GM18909 (cell line): ENCODE results near the gene EIF3F.
A peak's percentile ranks its signal among the peaks of the same experiment; 100 is the strongest.
"Not testable (repeated sequence)": the region's sequence is repeated elsewhere in the genome, so short reads cannot be mapped to it uniquely, and the experiment has no call there.

Source experiments
- ATAC-seq: cut with Tn5 transposase; IDR thresholded peaks from one replicate; pipeline ENCODE4 v1.9.1; 2021; ENCODE audit warnings: mild to moderate bottlenecking; ENCODE audit not compliant: unreplicated experiment, poor library complexity

The EIF3F gene

DNA sequence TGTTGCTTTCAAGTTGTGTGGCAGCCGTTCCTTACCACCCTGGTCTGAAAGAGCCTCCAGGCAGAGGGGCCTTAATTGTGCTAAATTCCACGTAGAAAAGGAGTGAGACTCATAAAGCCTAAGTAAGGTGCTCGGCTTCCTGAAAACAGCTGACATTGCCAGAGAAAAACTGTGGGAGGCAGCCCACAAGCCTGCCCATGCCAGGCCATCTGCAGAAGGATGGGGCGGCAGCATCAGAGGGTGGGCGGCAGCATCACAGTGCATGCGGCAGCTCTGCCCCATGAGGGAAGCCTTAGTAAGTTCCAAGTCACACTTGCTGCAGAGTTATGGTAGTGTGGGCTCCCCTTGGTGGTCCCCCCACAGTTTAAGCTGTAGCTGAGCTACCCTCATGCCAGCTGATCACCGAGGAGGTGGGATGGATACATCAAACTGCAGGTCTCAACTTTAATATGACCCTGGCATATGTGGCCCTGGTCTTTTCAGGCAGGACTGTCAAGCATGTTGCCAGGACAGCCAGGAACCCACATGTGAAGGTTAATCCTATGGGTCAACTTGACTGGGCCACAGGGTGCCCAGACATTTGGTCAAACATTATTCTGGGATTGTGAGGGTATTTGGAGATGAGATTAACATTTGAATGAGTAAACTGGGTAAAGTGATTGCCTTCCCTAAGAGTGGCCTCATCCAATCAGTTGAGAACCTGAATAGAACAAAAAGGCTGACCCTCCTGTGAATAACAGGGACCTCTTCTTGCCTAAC is 3.1 kb upstream of the EIF3F start:
- no peak for ATAC-seq

DNA sequence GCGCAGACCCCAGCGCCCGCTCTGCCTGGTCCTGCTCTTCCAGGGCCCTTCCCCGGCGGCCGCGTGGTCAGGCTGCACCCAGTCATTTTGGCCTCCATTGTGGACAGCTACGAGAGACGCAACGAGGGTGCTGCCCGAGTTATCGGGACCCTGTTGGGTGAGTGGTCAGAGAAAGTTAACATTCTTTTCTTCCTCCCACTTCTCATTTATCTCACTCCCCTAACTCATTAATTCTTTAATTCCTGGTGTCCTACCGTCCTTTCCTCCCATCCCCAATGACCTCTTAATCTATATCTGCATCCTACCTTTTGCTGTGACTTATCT is 385 bp downstream of the EIF3F start:
- ATAC-seq: not testable (repeated sequence)

- ATAC-seq: no peak
Observed at GRCh38 chr11:7994581-7995278, 7.6 kb downstream of the EIF3F start.

DNA sequence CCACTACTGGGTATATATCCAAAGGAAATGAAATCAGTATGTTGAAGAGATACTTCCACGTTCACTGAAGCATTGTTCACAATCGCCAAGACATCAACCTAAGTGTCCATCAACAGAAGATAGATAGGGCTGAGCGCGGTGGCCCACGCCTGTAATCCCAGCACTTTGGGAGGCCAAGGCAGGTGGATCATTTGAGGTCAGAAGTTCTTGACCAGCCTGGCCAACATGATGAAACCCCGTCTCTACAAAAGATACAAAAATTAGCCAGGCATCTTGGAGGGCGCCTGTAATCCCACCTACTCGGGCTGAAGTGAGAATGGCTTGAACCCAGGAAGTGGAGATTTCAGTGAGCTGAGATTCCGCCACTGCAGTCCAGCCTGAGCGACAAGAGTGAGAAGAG is 12.7 kb downstream of the EIF3F start:
- no peak for ATAC-seq

GRCh38 chr11:8000390-8000789 is 13.3 kb downstream of the EIF3F start:
- ATAC-seq: no peak

- ATAC-seq: no peak
Observed at GRCh38 chr11:8002676-8003075, 15.5 kb downstream of the EIF3F start.

DNA sequence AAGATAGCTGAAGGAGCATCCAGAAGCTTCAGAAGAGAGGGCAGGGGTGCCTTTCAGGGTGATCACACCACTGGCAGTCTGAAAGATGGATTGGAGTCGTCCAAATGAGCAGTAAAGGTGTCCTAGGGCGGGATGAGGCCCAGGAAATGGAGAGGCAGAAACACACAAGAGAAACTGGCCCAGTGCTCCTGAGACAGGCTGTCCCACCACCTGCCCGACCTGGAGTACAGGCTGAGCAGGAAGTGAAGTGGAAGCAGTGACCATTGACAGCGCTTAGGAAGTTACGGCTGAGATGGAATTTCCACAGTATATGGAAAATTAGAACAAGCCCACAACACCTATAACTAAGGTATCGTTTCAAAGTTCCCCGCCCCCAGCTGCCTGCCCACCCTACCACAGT is 16.1 kb downstream of the EIF3F start:
- no peak for ATAC-seq

GRCh38 chr11:8004008-8004407 is 16.9 kb downstream of the EIF3F start:
- no peak for ATAC-seq

DNA sequence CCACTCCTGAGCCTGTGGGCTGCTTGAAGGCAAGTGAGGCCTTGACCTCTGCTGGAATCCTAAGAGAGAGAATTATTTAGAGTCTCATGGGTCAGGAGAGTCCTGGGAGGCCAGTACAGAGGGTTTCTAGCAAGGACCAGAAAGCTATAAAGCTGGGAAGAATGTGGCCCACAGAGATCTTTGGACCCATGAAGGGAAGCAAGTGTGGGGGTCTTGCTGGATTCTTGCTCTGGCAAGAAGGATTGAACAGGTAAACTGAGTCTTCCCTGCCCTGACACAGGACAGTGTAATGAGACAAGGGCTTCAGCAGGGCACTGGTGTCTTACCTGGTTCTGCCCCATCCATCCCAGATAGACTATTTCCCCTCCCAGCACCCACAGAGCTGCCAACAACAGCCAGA is 18.4 kb downstream of the EIF3F start:
- no peak for ATAC-seq

GRCh38 chr11:8006349-8006977 is 19.3 kb downstream of the EIF3F start:
- ATAC-seq: peak; percentile 74

DNA sequence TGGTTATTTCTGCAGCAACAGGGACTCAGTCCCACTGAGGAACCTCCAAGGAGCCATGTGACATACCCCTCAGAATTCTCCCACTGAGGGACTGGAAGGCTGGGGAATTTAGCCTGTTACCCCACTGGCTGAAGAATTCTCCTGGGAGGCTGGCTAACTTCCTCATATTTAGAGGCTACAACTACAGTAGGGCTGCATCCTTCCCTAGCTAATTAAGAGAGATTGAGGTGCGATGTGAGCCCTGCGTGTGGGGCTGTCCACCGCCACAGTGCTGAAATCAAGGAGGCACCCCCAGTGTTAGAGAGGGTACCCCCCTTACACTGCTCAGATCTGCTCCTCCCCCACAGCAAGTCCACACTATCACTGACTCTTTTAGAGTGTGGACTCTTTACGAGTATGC is 21.1 kb downstream of the EIF3F start:
- no peak for ATAC-seq

DNA sequence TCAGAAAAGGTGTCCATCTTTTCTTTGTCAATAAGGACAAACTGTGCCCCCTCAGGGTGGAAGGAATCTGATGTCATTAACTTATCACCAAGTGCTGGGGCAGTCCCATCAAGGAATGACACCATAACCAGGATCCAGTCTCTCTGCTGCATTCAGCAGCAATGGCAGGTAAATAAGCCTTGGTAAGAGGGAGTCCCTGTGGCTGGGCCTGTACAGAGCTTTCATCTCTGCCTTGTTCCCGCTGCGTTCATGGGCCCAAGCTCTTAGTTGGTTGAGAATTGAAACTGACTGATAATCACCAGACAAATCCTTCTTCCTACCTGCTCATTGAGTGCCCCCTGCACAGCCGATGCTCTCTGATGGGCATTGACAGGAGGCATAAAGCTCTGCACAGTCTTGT is 22.7 kb downstream of the EIF3F start:
- no peak for ATAC-seq

DNA sequence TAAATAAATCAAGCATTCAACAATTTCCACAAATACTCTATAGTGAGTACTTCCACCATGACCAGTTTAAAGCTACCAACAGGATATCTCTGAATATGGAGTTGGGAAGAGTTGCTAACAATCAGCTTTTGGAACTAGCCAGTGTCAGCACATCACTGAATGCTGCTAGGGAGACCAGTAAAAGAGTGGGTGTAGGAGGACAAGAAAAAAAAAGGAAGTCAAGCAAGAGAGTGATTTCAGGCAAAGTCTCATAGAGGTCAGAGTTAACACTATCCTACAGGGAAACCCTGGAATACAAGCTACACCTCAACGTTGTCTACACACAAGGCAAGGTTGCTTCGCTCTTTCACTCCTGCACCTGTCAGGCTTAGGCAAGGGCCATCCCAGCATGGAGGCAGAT is 24.2 kb downstream of the EIF3F start:
- no peak for ATAC-seq

DNA sequence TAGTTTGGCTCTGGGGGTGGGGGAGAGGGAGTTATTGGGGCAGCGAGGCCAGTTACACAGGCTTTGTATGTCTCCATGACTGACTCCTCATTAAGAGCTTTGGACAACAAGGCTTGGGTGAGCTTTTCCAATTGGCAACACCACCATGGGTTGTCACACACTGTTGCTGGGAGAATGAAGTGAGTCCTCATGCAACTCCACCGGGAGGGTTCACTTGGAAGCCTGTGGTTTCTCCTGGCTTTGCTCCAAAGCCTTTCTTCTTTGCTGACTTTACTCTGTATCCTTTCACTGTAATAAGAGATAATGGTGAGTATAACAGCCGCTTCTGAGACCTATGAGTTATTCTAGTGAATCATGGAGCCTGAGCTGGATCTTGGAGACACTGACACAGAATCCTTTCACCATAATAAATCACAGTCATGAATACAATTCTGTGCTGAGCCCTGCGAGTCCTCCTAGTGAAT is 24.9 kb downstream of the EIF3F start:
- no peak for ATAC-seq

DNA sequence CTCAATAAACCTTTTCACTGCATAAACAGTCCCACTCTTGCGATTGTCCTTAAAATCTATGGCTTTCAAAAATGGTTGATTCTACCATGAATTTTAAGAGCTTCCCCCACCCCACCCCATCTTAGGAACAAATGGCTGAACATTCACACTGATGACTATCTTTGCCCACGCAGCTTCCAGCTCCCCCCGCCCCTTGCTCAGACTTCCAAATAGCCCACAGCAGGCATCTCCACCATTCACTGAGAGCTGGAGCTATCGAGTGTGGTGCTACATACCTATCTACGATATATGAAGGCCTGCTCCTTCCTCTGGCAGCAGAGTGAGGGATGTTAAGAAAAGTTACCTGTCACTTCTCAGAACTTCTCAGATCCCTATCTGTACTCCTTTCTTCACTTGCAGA is 26.7 kb downstream of the EIF3F start:
- no peak for ATAC-seq

DNA sequence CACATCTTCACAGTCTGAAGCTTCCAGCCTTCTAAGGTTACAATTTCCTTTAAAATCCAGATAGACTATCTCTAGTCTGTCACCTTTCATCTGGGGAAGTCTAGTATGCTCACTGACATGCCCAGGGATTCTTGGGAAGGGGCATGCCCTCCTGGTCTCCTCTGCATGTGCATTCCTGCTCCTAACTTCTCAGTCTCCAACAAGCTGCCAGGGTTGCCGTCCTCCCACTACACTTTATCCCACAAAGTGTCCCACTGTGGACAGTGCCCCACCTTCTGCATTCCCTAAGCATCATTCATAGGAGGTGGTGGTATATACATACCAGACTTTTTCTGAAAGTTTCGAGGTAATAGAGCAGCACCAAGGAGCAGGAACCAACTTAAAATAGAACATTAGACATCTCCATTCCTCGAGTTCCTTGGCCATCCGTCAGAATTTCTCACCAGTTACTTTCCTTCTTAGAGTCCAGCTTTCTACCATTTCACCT is 28.7 kb downstream of the EIF3F start:
- ATAC-seq: no peak

- ATAC-seq: no peak
Observed at GRCh38 chr11:8016440-8016839, 29.3 kb downstream of the EIF3F start.

GRCh38 chr11:8017071-8017470 is 29.9 kb downstream of the EIF3F start:
- no peak for ATAC-seq

GRCh38 chr11:8017894-8018483 is 30.9 kb downstream of the EIF3F start:
- no peak for ATAC-seq

DNA sequence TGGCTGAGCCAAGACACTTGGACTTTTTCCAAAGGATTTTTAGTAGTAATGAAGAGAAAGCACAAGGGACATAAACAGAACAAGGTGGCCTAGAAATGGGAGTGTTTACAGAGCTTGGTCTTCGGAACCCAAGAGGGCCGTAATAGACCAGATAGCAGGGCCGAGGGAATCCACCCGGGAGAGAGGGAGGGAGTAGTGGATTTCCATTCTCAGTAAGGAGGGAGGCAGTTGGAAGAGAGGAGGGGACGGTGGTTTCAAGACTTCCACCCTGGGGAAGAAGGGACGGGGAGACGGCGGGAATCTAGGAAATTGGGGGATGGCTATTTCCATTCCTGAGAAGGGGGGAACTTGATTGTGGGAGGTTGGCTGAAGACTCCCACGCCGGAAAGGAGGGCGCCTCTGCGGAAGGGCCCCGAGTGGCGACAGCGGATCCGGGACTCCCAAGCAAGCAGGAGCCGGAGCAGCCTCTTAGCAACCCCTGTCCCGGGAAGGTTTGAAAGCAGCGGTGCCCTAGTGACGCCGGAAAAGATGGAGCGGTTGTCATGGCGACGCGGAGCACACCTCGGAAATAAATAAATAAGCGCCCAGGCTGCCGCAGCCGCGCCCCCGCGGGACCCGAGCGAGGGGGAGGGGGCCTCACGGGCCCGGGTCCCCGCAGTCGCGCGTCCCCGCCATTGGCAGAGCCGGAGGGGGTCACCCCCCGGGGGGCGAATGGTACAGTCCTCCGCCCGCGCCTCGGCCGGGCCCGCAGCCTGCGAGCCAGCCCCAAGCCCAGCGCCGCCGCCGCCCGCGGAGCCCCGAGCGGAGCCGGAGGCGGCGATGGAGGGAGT is 31.6 kb downstream of the EIF3F start:
- peak; percentile 50 for ATAC-seq
